ENCODE measurements around the gene NECAB3.

DNA sequence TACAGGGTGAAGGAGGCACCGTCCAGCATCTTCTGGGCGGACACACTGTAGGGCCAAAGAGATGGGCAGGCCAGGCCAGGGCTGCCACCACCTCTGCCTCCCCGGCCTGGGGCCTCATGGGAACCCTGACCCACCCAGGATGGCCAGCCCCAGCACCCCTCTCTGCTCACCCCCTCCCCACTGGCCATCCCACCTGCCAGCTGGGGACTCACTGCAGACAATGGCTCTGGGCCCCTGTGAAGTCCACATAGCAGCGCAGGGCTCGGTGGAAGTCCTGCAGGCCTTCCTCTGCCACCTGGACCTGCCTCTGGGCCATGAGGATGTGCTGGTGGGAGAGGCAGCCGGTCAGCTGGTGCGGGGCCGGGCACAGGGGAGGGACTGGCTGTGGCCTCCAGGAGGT, 15.7 kb downstream of the NECAB3 start:
- TF ChIP-seq CTCF (conservative IDR thresholded peaks at IDR 0.05; ENCODE audit: low read length) (no peak), EZH2phosphoT487 (IDR thresholded peaks at IDR 0.05; ENCODE audit: borderline replicate concordance, low read depth, low read length) (no peak)
